GM18951 (cell line): Measurements from ENCODE around the gene MTHFR.
"Not testable (repeated sequence)": the region's sequence is repeated elsewhere in the genome, so short reads cannot be mapped to it uniquely, and the experiment has no call there.

ENCODE experiments used
- POLR2A ChIP-seq: IDR thresholded peaks from 4 replicates; pipeline ENCODE4 v1.6.1; 2011; ENCODE audit warnings: mild to moderate bottlenecking; ENCODE audit not compliant: insufficient read length, insufficient read depth; ENCODE audit errors: extremely low read depth
- in situ Hi-C: fragments of 300-500 bp; cut with MboI; formaldehyde crosslinking; loops from one replicate; pipeline ENCODE4 v1.12.0; 2022; ENCODE audit warnings: low sequenced_read_pairs, mixed read lengths, inconsistent platforms; ENCODE audit not compliant: unreplicated experiment

Gene MTHFR

DNA sequence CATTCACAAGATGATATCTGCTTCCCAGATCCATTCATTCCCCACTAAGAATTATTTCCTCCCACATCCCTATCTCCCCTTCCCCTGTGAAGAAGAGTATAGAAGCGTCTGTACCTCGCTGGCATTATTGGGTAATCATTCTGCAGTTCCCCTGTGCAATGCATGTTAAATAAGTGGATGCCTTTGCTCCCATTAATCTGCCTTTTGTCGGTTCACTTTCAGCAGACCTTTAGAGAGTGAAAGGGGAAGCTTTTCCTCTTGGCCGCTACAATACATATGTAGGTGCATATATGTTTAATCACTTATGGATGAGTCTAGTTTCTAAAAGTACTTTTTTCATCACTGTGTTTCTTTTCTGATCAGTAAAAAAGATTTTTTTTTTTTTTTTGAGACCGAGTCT is 7.3 kb upstream of the MTHFR start:
- in situ Hi-C loops, result no loop called here
- TF ChIP-seq POLR2A, result no peak

- no peak for TF ChIP-seq POLR2A
- in situ Hi-C loops, result no loop called here
Observed at GRCh38 chr1:11807133-11807532, 1.4 kb upstream of the MTHFR start.

GRCh38 chr1:11806307-11806936 is 658 bp upstream of the MTHFR start:
- no peak for TF ChIP-seq POLR2A
- in situ Hi-C loops, result no loop called here

DNA sequence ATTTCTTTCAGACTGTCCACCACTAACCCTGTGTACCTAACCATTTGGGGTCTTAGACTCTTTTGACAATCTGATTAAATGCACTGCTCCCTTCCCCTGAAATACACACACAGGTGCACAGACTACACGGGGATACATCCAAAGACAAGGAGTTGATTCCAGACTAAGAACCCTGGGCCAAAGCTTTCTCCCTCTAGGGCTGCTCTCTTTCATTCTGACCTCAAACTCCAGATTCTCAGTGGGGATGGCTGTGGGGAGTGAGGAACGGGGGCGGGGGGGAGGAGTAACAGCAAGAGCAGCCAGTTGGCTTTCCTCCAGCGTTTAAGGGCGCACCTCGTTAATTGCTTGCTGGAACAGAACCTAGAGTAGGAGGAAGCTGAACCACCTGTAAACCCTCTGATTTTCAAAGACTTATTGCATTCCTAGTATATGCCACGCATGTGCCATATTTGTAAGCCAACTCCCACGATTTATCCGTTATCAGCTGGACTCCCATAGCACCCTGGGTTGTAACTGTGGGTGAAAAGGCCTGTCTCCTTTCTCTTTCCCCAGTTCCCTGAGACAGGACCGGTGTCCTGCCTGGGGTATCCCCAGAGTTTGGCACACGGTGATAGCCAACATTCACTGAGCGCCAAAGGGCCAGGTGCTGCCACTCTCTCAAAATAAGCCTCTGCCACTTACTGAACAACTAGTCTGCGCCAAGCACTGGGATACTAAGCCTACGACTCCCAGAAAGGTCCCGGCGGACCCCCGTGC is 920 bp downstream of the MTHFR start:
- in situ Hi-C loops, result no loop called here
- TF ChIP-seq POLR2A, result no peak

- in situ Hi-C loops, result not testable (repeated sequence)
Observed at GRCh38 chr1:11803924-11804665, 1.7 kb downstream of the MTHFR start.

- TF ChIP-seq POLR2A, result no peak
- in situ Hi-C loops, result no loop called here
Observed at GRCh38 chr1:11802973-11803885, 2.5 kb downstream of the MTHFR start.

DNA sequence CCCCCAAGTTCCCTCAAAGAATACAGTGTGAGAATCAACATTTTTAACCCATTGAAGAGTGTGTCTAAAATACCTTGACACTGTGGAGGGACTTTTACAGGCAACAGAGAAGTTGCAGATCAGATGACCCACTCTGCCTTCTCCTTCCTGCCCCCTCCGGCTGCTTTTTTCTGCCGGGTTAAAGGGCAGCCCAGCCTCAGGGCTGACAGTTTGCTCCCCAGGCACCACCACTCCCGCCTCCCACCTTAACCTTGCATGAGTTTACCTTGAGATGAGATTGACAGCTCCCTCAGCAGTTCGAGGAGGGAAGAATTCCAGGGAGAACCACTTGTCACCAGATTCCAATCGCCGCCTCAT is 3.2 kb downstream of the MTHFR start:
- in situ Hi-C loops, result no loop called here
- TF ChIP-seq POLR2A, result no peak

- in situ Hi-C loops, result no loop called here
- no peak for TF ChIP-seq POLR2A
Observed at GRCh38 chr1:11800756-11801433, 4.9 kb downstream of the MTHFR start.

- in situ Hi-C loops, result no loop called here
- no peak for TF ChIP-seq POLR2A
Observed at GRCh38 chr1:11800391-11800755, 5.4 kb downstream of the MTHFR start.

- in situ Hi-C loops, result no loop called here
- no peak for TF ChIP-seq POLR2A
Observed at GRCh38 chr1:11799896-11800295, 5.9 kb downstream of the MTHFR start.

DNA sequence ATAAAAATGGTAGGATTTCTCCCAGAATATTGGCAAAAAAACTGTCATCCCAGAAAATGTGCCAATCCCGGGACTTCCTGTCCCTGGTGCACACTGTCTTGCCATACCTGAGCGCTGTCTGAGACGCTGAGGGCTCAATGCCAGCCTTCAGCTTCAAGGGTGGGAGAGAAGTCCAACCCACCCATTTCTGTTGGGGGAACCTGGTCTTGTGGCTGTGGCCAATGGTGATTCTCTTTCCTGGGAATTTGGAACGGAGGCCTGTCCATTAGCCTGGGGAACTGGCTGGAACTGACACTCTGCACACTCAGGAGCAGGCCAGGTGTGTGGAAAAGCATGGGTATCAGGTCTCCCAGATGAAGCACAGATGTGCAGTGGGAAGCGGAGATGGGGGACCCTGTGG is 6.7 kb downstream of the MTHFR start:
- in situ Hi-C loops, result no loop called here
- no peak for TF ChIP-seq POLR2A

- TF ChIP-seq POLR2A, result no peak
- in situ Hi-C loops, result no loop called here
Observed at GRCh38 chr1:11797525-11798216, 8.1 kb downstream of the MTHFR start.

- no peak for TF ChIP-seq POLR2A
- in situ Hi-C loops, result no loop called here
Observed at GRCh38 chr1:11796036-11796828, 9.5 kb downstream of the MTHFR start.
